HTERT RPE-1 (cell line): ENCODE measurements around the gene ITLN1.

Experiments used
- in situ Hi-C: fragments of 300-500 bp; cut with MboI; formaldehyde crosslinking; loops from 4 replicates; pipeline ENCODE4 v1.14.3; 2020; ENCODE audit warnings: low sequenced_read_pairs

Gene ITLN1

GRCh38 chr1:160858507-160858906 is 26.5 kb downstream of the ITLN1 start:
- in situ Hi-C loops: no loop called here

- in situ Hi-C loops: no loop called here
Observed at GRCh38 chr1:160858097-160858496, 26.9 kb downstream of the ITLN1 start.

GRCh38 chr1:160855181-160855981 is 29.6 kb downstream of the ITLN1 start:
- in situ Hi-C loops: no loop called here

GRCh38 chr1:160853754-160854153 is 31.2 kb downstream of the ITLN1 start:
- in situ Hi-C loops: no loop called here

GRCh38 chr1:160853014-160853413 is 32.0 kb downstream of the ITLN1 start:
- in situ Hi-C loops: no loop called here

- in situ Hi-C loops: no loop called here
Observed at GRCh38 chr1:160850993-160851392, 34.0 kb downstream of the ITLN1 start.

- in situ Hi-C loops: no loop called here
Observed at GRCh38 chr1:160850541-160850940, 34.4 kb downstream of the ITLN1 start.

GRCh38 chr1:160846281-160846680 is 38.7 kb downstream of the ITLN1 start:
- in situ Hi-C loops: no loop called here

- in situ Hi-C loops: no loop called here
Observed at GRCh38 chr1:160844447-160845232, 40.3 kb downstream of the ITLN1 start.

- in situ Hi-C loops: no loop called here
Observed at GRCh38 chr1:160841079-160841478, 43.9 kb downstream of the ITLN1 start.

GRCh38 chr1:160839746-160840145 is 45.2 kb downstream of the ITLN1 start:
- in situ Hi-C loops: no loop called here

- in situ Hi-C loops: no loop called here
Observed at GRCh38 chr1:160838888-160839287, 46.1 kb downstream of the ITLN1 start.

GRCh38 chr1:160837558-160838205 is 47.3 kb downstream of the ITLN1 start:
- in situ Hi-C loops: no loop called here

- in situ Hi-C loops: no loop called here
Observed at GRCh38 chr1:160836981-160837557, 47.9 kb downstream of the ITLN1 start.

- in situ Hi-C loops: no loop called here
Observed at GRCh38 chr1:160836561-160836960, 48.4 kb downstream of the ITLN1 start.

GRCh38 chr1:160835751-160836150 is 49.2 kb downstream of the ITLN1 start:
- in situ Hi-C loops: no loop called here

GRCh38 chr1:160834945-160835565 is 49.9 kb downstream of the ITLN1 start:
- in situ Hi-C loops: no loop called here

GRCh38 chr1:160830321-160831153 is 54.4 kb downstream of the ITLN1 start:
- in situ Hi-C loops: no loop called here

- in situ Hi-C loops: no loop called here
Observed at GRCh38 chr1:160829766-160830165, 55.2 kb downstream of the ITLN1 start.

GRCh38 chr1:160827418-160827817 is 57.6 kb downstream of the ITLN1 start:
- in situ Hi-C loops: no loop called here
